ENCODE results near the gene ARL15.

The ARL15 gene

DNA sequence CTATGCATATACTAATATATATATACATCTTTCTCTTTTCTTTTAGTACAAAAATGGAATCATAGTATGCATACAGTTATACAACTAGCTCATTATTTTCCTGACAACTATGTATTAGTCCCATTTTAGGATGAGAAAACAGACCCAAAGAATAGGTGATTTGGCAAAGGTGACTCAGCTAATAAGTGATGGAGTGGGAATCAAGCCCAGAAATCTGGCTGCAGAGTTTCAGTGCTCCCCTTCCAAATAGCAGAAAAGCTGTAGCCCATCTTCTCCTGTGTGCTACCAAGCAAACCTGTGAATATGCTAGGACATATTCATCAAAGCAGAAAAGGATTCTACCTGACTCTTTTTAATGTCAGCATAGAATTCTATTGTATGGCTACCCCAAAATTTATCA lies 114.7 kb downstream of the ARL15 start:
- DNase-seq: no peak

- no peak for DNase-seq
Measured at GRCh38 chr5:54194318-54194717, 116.1 kb downstream of the ARL15 start.

DNA sequence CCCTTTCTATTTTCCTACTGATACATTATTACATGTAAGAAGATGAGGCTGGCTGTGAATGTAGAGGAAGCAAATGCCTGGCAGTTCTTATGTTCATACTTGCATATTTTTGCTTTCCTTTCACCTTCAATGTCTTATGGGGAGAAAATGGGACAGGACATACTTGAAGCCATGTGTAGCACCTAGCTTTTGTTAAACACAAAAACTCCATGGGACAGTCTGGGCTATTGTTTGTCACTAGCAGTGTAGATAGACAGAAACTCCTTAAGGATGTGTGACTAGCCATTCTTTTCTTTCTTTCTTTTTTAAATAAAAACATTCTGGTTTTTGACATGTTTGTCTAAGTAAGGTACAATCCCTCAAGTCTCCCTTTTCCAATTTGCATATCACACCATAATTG lies 122.7 kb downstream of the ARL15 start:
- no peak for DNase-seq

DNA sequence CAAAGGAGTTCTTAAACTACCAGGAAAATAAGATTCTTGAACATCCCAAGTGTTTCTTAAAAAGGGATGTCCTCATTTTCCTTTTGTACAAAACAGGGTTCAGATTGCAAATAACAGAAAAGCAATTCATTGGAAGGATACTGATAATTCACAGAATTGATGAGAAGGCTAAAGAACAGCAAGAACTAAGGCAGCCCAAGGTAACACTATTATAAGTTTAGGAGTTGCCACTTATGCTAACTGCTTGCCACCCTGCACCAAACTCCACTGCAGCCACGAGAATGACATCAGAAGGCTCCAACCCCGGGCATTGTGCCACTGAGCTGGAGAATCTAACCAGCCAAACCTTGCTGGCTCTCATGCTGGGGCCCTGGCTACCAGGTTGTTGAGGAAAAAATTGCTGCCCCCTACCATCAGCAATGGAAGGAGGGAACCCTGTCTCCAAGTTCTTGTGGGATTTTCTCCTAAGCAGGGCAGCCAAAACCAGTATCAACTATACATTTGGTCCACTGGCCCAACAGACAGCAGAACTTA lies 123.4 kb downstream of the ARL15 start:
- no peak for DNase-seq

GRCh38 chr5:54186108-54186507 lies 124.3 kb downstream of the ARL15 start:
- DNase-seq: no peak

DNA sequence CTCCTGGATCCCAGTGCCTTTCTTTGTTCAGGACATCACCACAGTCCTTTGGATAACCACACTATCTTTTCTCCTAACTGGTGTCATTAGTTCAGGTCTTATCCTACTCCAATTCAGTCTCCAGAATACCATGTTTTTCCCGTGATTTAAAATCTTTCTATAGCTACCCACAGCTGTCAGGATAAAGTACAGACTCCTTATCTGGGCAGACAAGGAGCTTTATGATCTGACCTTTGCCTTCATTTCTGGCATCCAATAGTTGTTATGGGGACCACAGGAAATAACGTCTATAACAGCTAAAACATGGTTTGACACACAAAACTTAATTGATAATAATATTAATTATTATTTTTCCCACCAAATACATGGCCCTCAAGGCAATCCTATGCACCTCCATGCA lies 125.6 kb downstream of the ARL15 start:
- no peak for DNase-seq

- DNase-seq: no peak
Measured at GRCh38 chr5:54180630-54181031, 129.7 kb downstream of the ARL15 start.

DNA sequence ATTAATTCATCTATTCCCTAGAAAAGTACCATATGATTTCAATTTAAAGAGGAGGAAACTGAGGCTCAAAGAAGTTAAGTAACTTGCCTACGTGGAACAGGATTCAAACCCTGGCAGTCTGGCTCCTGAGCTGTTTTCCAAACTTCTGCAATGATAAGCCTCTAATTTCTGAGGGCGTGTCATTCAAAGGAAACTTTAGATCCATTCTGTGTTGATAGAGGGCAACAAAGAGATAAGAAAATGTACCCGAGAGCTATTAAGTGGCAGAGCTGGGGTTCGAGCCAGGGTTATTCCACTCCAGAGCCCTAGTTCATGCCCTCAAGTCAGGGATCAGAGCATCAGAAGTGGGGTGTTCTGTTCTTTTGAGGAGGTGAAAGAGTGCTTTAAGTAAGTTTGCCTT lies 131.4 kb downstream of the ARL15 start:
- no peak for DNase-seq

- DNase-seq: no peak
Measured at GRCh38 chr5:54178207-54178606, 132.2 kb downstream of the ARL15 start.

- DNase-seq: no peak
Measured at GRCh38 chr5:54177058-54177457, 133.3 kb downstream of the ARL15 start.

- DNase-seq: no peak
Measured at GRCh38 chr5:54176066-54176830, 134.1 kb downstream of the ARL15 start.

- no peak for DNase-seq
Measured at GRCh38 chr5:54173251-54173650, 137.1 kb downstream of the ARL15 start.

DNA sequence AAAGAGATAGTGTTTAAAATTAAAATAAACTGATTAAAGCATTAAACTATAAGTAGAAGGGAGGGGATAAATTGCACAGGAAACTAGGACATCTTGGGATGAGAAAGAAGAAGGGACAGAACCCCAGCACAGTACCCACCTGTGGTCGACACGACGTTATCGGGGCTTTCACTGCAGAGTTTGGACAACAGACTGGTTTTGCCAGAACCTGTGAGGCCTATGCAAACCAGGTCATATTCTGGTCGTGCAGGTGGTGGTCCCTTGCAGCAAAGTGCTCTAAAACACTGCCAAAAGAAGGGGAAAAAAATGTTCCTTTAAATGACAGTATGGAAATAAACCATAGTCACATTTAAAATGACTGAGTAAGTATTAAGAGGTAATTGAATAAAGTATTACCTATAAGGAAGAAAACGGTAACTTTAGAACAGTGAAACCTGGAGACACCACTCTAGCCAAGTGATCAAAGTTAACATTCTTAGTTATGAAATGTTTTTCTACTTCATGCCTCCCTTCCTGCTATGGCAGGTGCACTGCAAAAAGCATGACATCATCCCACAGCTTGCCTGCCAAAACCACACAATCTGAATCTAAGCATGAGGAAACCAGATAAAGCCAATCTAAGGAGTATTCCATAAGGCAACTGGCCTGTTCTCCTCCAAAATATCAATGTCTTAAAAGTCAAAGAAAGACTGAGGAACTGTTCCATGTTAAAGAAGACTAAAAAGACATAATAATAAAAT lies 138.6 kb downstream of the ARL15 start:
- peak; percentile 83 for DNase-seq

- DNase-seq: no peak
Measured at GRCh38 chr5:54165687-54166086, 144.7 kb downstream of the ARL15 start.

DNA sequence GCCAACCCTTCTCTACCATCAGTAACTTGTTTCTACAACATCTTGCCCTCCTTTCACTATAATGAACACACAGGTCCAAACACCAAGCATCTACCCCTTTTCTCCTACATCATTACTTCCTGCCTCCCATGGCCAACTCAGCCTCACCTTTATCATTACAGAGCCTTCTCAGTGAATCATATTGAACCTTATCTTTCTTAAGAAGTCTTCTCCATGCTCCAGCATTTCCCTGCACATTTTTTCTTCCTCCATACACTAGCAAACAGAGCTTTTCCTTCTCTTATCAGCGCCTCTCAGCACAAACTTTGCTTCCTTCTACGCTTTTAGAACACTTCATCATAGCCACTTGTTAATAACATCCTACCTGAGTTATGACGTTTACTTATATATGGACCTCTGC lies 148.2 kb downstream of the ARL15 start:
- DNase-seq: peak; percentile 12

GRCh38 chr5:54160329-54160728 lies 150.0 kb downstream of the ARL15 start:
- DNase-seq: peak; percentile 36

DNA sequence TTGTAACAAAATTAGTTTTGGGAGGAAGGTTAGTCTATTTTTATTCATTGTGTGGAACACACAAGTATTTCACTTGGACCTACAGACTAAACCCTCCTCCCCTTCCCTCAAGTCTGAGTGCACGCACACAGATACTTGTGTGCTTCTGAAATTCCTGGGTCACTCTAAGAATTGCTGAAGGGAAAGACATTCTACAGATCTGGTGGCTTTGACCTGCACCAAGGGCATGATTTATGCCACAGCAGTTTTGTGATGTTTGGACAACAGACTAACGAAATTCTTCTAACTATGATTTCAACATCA lies 150.5 kb downstream of the ARL15 start:
- DNase-seq: no peak

DNA sequence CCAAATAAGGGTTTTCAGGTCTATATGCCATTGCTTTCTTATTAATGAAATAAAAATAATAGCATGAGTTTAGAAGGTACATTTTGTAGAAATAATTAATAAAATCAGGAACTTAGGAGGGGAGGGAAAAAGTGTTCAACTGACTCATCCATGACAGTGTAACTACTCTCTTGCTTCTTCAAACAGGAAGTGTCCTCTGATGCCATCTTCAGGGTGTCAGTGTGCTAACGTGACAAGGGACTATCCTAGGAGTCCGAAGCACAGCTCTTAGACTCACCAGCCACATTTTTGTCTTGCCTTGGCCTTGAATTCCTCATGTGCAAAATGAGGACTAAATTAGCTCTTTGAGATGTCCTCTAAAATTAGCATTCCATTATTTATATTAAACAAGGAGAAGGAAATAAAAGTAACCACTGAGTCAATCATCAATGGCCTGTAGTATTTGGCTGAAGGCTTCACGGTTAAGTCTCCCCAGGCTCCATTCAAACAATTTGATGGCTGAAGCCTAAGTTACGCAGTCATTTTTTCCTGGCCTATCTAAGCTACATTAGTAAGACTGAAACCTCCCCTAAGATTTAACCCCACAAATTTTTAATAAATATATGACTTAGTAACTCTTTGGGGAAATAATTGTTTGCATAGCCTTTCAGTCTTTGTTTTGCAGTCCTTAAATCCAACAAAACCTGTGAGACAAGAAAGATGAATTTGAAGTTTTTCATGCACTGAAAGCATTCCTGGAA lies 151.1 kb downstream of the ARL15 start:
- DNase-seq: no peak

DNA sequence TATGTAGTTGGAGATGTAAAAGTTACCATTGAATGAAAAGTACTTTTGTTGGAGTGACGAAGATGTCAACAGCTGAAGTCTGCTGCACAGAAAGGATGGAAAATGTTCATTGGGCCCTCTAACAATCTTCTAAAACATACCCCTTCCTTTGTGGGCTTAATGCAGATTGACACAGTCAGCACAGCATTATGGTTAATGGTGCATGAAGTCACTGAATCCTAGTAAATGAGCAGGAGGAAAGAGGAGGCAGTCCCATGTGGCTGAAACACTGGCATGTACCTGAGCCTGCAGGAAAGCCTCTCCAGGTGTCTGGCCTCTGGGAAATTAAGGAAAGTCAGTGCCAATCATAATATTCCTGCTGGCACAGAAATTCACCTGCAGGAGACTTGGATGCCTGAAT lies 153.8 kb downstream of the ARL15 start:
- DNase-seq: no peak

DNA sequence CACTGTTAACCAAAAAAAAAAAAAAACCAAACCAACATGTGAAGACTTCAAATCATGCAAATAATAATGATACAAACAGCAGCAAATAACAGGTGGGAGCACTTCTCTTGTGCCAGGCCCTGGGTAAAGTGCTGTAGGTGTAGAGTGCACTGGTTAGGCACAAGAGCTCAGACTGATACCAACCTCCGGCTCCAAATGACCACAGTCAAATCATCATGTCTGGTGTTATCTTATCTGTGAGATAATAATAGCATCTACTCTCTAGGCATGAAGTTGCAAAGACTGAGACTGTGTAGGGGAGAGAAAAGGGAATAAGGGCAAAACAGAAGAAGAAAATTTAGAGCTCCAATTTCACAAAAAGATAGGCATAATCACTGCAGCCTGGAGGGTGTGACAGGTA lies 159.5 kb downstream of the ARL15 start:
- no peak for DNase-seq

DNA sequence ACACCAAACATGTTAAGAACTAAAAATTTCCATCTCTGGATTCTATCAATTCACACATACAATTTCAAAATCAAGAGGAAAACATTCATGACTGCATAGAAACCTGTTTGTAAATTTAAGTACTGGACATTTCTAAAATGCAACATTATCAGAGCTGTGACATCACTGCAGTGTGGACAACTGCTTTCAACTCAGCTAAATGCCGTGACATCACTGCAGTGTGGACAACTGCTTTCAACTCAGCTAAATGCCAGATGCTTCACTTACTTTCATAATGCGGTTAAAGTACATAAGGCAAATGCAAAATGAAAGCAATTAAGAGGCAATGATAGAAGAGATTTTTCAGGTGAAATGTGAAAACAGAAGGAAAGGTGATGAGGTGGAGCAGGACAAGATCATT lies 161.5 kb downstream of the ARL15 start:
- no peak for DNase-seq

DNA sequence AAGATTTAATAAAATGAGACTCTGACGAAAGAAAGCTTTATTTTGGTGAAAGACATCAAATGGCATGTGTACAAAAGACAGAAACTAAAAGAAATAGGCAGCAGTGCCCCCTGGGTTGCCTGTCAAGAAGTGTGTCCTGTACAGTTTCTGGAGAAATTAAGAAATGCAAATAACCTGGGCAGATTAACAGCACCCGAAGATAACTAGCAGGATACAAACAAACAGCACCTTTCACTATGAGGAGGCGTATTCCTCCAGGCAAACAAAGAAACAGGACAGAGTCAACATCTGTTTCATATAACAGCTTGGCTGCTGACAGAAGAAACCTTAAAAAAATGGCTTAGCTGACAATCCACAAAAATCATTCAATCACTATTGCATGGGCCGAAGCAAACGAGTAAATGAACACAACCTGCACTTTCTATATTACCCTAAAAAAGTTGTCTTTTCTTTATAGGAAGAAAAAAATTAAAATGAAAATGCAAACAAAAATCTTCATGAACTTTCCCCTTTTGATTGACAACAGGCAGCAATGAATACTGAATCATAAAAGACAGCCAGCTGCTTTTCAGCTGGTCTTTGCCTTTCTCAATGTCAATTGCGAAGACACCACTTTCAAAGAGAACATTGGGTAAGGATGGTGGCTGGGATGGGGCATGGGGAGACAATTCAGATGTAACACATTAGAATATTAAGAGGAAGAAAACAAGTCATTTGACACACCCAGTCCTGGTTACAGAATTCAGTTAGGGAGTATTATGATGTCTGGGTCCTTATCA lies 162.1 kb downstream of the ARL15 start:
- no peak for DNase-seq

DNA sequence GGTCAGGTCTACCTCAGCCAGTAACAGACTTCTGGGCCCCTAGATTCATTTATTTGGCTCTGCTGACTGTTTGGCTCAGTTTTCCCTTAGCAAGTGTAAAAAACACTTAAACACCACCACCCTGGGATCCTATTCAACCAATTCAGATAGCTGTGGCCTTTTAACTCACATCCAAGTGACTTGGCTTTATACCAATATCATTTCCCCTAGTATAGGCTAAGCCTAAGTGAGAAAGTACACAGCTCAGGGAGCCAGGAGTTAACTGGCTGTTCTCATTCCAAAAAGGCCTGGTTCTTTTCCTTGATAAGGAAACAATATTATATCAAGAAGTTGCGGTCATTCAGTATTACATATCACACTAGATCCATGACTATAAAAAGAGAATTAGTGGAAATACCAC lies 163.5 kb downstream of the ARL15 start:
- no peak for DNase-seq

Data from NCI-H226 (cell line).